NK-92 treated with Interleukin-12 subunit alpha and Interleukin-12 subunit beta, amount 100 ng/mL, for 24 hours (cell line): ENCODE measurements around the gene KIF13A.
"Not testable (repeated sequence)": the region's sequence is repeated elsewhere in the genome, so short reads cannot be mapped to it uniquely, and the experiment has no call there.

ENCODE experiments used
- DNase-seq: peaks from one replicate; lab custom pipeline; 2025; lab: John Stamatoyannopoulos, UW

KIF13A gene

GRCh38 chr6:17871189-17871519, 116.3 kb downstream of the KIF13A start:
- no peak for DNase-seq

- DNase-seq: no peak
Measured at GRCh38 chr6:17870300-17871188, 116.9 kb downstream of the KIF13A start.

DNA sequence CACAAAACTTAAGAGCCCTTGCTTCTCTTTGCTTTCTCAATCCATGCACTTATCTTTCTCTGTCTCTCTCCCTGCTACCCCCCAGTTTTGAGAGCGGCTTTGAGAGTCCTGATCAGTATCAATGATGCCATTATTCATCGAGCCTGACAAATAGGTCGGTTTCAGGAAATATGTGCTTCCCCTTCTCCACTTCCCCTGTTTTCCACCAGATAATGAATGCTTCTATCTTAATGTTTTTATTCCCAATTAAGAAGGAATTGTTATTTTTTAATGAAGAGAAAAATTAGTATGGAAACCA, 117.7 kb downstream of the KIF13A start:
- DNase-seq: no peak

DNA sequence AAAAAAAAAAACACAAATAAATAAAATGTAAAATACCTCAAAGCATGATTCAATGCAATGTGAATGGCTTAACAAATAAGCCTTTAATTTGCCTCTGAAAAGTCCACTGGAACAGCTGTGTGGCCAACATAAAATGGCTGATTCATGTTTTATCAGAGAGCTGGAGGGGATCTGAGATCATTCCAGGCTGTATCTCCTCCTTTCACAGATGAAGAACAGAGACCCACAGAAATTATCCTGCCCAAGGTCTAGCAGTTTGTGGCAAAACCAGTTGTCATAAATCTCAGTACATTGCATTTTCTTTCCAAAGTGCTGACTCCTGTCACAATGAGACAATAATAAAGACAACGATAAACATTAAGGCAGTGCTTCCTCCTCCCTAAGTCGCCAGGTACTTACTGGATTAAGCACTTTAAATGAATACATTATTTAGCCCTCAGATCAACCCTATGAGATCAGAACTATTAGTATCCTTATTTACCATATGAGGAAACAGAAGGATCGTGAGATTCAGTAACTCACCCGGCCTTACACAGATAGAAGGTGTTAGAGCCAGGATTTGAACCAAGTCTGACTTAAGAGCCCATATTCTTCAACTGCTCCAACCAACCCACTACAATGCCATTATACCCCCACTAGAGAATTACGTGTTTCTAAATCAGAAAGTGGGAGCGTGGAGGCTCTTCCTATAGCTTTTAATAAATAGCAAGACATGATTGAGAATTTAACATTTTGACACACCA, 118.3 kb downstream of the KIF13A start:
- DNase-seq: no peak

GRCh38 chr6:17867880-17868279, 119.6 kb downstream of the KIF13A start:
- DNase-seq: no peak

- DNase-seq: no peak
Measured at GRCh38 chr6:17866876-17867444, 120.5 kb downstream of the KIF13A start.

DNA sequence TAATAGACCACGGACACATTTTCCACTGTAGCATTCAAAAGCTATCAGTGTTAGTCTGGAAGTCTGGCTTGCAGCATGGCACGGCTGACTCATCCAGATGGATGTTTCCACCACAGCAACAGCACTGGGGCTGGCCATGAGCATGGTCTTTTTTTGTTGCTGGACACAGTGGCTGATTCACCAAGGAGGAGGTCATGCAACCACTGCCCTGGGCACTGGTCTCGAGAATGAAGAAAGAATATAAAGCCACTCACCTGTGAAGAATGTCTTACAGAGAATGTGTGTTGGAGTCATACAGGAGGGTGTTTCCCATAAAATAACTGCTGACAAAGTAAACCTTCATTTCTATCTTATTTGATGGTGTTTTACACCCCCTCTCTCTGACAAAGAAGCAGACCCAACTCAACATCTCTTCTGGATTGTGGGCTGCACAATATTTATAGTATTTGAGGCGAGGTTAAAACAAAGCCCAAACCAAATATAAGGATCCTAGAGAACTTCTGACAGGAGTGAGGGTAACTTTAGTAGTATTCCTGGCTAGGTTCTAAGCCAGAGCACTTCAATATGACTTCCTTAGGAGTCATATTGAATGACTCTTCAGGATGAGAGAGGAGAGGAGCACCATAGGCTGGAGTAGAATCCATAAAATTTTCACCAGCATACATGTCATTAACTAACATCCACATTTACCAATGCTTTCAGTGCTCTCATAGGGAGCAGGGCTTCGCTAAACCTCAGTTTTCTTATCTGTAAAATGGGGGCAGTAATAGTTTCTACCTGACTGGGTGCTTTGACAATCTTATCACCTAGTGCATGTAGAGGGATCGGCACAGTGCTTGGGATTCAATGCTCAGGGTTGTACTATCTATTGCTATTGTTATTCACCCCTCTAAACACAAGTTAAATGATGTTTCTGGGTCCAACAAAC, 121.4 kb downstream of the KIF13A start:
- no peak for DNase-seq

DNA sequence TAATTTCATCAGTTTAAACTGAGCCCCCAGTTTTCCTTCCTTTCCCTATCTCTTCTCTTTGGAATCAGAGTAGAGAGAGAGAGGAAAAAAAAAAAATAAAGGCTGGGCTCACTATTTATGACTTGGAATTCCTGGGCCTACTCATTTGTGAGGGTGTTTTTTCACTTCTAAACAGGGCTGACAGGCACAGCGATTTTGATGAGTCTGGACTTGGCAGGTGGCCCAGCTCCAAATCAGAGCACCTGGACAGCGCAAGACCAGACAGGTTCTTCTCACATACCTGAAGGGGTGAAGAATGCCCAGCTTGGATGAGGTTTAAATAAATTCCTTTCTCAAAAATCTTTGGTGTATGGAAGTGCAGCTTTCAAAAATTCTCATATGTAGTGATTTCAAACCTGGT, 122.2 kb downstream of the KIF13A start:
- no peak for DNase-seq

DNA sequence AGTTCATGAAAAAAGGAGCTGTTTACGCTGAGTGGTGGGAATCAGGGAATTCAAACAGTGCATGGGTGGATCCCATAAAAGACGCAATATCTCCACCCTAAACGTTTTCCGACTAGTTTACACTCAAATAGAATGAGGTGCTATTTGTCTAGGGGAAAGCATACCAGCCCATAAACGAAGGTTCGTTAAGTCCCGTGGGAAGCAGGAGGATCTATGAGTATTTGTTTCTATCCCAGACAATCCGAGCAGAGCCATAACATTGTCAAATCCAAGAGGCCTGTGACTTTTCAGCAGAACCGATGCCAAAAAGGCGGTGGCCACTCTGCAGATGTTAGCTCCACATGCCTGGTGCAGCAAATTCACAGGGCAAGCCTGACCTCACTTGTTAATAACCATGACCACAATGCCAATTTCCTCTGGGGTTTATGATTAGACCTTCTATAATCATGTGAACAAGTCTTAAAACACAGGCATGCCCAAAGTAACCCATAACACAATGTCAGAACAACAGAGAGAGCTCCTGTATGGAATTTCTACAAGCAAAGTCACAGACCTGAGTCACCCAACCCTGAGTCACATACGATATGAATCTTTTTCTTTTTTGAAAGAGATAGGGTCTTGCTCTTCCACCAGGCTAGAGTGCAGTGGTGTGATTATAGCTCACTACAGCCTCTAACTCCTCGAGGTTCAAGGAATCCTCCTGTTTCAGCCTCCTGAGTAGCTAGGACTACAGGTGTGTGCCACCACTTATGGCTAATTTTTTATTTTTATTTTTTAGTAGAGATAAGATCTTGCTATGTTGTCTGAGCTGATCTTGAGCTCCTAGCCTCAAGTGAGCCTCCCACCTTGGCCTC, 123.3 kb downstream of the KIF13A start:
- no peak for DNase-seq

DNA sequence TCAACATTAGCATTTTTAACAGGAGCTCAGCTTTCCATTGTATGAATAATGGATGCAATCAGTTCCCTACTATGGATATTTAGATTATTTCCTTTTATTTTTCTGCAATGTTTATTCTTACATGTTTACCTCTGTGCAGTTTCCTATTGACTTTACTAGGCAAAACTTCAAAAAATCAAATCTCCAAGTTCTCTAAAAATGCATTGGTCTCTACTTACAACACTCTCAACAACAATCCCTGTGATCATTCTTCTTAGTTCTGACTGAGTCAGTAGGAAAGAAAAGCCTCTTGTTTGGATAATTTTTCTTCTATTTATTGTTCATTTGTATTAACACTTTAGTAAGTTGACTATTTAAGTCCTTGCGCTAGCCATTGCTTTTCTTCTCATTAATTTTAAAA, 126.1 kb downstream of the KIF13A start:
- DNase-seq: no peak

DNA sequence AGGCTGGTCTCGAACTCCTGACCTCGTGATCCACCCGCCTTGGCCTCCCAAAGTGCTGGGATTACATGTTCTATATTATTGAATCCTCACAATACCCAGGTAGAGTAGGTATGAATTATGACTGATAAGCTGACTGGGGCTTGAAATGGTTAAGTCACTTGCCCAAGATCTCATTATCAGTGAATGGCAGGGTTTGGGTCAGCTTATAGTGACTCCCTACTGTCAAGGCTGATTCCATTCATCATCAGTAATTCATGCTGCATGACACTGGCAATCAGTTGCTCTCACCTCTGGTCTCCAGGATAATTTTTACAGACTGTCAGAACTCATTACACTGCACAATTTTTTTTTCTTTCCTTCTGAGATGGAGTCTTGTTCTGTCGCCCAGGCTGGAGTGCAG, 127.6 kb downstream of the KIF13A start:
- no peak for DNase-seq

- no peak for DNase-seq
Measured at GRCh38 chr6:17858584-17858983, 128.9 kb downstream of the KIF13A start.

GRCh38 chr6:17857188-17857587, 130.2 kb downstream of the KIF13A start:
- not testable (repeated sequence) for DNase-seq

- no peak for DNase-seq
Measured at GRCh38 chr6:17856306-17856705, 131.1 kb downstream of the KIF13A start.

GRCh38 chr6:17855381-17855780, 132.1 kb downstream of the KIF13A start:
- DNase-seq: no peak

GRCh38 chr6:17853533-17853932, 133.9 kb downstream of the KIF13A start:
- no peak for DNase-seq

GRCh38 chr6:17851720-17852161, 135.7 kb downstream of the KIF13A start:
- DNase-seq: no peak

DNA sequence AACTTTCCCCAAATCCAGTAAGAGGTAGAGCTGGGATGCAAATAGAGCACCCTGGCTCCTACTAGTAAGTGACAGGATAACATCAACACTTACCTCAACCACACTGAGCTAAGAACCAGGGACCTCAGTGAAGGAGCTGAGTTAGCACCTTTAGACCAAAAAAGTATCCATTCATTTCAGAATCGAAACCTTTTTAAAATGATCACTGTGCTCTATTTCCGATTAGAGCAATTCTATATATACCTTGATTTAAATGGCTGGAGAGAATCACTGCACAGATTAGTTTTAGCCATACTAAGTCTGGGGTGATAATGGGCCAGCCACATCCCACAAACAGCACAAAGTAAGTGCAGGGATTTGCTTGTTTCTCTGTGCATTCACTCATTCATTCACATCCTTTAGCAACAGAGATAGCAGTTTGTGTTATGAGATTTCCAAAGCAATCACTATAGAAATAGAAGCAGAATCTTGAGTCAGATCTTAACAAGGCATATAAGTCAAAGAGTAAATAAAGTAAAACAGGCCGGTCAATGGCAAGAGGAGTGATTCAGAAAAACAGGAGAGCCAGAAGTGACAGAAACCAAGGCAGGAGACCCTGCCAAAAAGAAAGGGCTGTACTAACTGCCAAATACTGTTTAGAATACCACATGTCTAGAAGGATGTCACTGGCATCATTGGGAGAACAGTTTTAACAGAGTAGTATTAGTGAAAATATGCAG, 136.3 kb downstream of the KIF13A start:
- no peak for DNase-seq

GRCh38 chr6:17850281-17850680, 137.2 kb downstream of the KIF13A start:
- DNase-seq: no peak

DNA sequence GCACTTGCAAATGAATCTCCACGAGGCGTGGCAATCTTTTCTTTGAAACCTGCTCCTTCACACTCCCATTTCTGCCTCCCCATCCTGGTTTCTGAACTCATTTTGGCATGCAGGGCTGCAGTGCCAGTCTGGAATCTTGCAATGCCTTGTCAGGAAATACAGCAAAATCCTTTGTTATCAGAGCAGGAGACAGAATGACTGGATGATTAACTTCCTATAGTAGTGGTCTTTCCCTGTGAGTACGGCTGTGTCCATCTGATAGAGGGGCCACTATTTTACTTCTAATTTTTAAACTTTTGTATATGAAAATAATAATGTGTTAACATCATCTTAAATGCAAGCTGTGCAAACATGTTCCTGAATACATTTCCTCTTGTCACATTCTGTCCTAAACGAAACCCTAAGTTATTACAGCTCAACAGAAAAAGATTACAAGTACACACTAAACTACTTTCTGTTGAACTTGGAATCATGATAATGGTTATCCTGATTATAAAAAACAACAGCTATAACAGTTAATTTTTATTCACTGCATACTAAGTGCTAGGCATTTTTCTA, 140.2 kb downstream of the KIF13A start:
- no peak for DNase-seq
